ENCODE results near the gene EDEM2.
A peak's percentile ranks its signal among the peaks of the same experiment; 100 is the strongest.
"Not testable (repeated sequence)": the region's sequence is repeated elsewhere in the genome, so short reads cannot be mapped to it uniquely, and the experiment has no call there.

The EDEM2 gene, protein sequence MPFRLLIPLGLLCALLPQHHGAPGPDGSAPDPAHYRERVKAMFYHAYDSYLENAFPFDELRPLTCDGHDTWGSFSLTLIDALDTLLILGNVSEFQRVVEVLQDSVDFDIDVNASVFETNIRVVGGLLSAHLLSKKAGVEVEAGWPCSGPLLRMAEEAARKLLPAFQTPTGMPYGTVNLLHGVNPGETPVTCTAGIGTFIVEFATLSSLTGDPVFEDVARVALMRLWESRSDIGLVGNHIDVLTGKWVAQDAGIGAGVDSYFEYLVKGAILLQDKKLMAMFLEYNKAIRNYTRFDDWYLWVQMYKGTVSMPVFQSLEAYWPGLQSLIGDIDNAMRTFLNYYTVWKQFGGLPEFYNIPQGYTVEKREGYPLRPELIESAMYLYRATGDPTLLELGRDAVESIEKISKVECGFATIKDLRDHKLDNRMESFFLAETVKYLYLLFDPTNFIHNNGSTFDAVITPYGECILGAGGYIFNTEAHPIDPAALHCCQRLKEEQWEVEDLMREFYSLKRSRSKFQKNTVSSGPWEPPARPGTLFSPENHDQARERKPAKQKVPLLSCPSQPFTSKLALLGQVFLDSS

DNA sequence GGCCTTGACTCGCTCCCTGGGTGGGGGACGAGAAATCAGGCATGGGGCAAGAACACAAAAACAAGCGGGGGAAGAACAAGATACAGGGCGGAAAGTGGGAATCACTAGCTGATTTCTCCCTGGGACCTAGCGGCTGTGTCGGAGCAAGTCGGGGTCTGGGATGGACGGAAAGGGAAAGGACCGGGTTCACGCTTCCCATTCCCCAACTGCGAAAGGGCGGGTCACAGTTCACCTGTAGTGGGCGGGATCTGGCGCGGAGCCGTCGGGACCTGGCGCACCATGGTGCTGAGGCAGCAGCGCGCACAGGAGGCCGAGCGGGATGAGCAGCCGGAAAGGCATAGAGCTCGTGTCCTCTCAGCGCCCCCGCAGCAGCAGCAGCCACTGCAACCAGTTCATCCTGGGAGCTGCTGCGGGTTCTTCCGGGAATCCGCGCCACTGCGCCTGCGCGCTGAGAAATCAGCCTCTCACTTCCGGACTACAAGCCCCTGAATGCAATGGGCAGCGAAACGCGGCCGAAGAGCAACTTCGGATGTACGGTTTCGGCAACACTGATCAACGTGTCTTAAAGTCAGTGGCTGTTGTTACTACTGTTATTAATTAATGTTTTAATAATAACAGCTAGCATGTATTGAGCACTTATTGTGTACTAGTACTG is at the start of gene EDEM2:
Gene EDEM2, minus strand, starts transcription at position 417 of the 655 bp plus-strand sequence. Its CDS starts 78 bp downstream, at position 339.
- peak; percentile 96 to 98 for DNase-seq

DNA sequence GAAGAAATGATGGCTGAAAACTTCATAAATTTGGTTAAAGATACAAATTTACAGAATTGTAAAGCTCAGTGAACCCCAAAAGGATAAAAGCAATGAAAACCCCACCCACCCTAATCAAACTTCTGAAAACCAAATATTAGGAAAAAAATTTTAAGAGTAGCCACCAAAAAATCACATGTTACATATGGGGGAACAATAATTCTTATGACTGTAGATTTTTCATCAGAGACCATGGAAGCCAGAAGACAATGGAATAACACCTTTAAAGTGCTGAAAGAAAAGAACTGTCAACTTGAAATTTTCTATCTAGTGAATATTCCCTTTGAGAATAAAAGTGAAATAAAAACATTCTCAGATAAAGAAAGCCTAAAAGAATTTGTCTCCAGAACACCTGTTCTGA is 49.2 kb upstream of the EDEM2 start:
- DNase-seq = no peak

DNA sequence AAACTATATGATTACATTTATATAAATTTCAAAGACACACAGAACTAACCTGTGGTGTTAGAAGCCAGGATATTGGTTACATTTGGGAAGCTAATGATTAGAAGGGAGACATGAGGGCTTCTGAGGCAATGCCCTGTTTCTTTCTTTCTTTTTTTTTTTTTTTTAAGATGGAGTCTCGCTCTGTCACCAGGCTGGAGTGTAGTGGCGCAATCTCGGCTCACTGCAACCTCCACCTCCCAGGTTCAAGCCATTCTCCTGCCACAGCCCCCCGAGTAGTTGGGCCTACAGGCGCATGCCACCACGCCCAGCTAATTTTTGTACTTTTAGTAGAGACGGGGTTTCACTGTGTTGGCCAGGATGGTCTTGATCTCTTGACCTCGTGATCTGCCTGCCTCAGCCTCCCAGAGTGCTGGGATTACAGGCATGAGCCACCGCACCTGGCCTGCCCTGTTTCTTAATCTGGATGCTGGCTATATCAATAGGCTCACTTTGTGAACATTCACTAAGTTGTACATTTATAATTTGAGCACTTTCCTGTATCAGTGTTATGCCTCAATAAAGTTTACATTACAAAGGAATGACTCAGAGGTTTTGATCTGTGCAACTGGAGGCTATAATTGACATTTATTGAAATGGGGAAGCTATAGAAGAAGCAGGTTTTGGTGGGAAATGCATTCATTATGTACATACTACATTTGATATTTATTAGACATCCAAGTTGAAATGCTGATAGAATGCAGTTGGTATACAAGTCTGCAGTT is 46.1 kb upstream of the EDEM2 start:
- not testable (repeated sequence) for DNase-seq

DNA sequence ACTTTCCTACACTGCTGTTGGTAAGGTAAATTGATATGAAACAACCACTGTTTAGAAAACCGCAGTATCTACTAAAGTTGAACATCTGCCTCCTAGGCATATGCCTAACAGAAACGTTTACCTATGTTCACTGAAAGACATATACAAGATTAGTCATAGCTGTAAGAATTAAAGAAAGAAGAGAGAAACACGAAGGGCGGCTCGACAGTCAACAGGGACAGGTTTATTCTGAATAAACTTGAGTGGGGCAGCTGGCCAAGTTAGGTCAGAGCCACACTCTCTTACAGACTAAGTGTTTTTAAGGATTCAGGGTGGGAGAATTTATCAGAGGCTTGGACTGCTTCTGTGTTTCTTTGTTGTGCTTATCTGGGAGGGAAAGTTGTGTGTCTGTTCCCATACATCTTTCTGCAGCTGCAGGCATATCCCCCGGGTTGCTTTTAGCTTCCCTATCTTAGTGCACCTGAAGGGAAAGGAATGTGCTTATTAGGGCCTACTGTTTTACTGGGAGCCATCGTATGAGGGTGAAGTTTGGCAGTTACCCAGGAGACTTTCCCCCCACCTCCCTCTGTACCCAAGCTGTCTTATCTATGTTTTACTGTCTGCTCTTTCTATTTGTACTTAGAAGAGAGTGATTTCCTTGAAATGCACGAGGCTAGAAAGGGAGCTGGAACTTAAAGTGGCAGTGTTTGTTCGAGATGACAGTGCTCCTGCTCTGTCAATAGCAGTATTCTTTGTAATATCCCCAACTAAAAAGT is 45.2 kb upstream of the EDEM2 start:
- no peak for DNase-seq

DNA sequence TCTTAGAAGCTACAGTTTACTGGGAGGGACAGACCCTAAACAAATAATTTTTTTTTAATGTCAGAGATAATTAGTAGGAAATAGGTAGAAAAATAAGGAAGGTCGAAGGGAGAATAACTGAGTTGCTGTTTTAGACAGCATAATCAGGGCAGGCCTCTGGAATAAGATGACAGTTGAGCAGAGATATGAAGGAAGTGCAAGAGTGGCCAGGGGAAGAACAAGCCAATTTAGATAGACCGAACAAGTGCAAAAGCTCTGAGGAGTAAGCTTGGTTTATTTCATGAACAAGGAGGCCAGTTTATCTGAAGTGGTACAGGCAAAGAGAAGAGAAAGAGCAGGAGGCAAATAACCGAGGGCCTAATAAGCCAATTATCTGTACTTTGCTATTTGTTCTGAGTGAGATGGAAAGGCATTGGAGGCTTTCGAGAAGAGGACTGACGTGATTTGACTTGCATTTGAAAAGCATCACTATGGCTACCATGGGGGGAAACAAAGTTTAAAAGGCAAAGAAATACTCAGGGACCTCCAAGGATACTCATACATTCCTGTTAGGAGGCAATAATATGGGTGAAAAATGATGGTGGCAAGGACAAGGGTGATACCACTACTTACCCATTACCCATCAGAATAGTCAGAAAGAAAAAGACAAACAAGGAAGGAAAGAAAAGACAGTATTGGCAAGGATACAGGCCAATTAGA is 44.4 kb upstream of the EDEM2 start:
- DNase-seq = no peak

DNA sequence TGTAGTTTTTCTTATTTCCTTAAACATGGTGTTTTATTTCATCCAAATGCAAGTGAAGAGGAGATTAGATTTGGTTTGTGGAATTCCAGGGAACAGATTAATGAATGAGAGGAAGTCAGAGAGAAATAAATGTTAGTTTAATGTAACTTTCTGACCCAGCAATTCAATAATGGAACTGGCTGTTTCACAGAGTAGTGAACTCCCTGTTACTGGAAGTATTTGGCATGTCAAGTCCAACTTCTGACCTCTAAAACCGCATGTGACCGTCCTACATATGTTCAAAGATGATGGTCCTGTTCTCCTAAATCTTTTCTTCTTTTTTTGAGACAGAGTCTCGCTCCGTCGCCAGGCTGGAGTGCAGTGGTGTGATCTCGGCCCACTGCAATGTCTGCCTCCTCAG is 43.4 kb upstream of the EDEM2 start:
- no peak for DNase-seq

DNA sequence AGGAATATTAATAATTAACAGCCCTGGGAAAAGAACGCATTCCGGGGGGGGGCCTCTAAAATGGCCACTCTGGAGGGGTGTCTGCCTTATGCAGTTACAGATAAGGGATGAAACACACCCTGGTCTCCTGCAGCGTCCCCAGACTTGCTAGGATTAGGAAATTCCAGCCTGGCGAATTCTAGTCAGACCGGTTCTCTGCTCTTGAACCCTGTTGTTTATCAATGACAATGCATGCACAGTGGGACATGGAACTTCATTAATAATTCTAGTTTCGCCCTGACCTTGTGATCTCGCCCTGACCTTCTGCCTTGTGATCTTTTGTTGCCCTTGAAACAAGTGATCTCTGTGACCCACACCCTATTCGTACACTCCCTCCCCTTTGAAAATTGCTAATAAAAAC is 42.1 kb upstream of the EDEM2 start:
- DNase-seq = not testable (repeated sequence)

DNA sequence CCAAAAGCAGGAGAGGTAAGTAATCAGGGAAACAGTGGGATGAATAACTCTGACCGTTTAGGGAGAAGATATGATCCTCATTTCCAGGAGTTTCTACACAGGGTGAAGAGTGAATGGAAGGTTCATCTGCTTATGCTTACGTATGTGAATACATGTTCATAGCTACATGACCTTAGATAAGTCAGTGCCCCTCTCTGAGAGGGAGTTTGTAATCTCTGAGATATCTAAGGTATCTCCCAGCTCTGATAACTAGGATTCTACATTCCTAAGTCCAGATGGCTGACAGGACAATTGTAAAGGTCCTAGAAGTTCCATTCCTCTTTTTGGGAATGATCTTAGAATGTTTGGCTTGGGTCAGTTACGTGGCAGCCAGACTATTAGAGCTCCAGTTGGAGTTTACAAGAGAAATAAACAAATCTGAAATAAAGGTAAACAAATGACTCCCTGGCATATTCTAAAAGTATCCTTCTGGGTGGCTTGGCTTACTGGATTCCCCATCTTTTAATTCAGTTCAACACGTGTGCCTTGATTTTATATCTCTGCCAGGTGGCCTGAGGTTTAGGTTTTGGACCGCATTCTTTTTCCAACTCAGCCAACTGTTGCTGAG is 40.6 kb upstream of the EDEM2 start:
- no peak for DNase-seq

DNA sequence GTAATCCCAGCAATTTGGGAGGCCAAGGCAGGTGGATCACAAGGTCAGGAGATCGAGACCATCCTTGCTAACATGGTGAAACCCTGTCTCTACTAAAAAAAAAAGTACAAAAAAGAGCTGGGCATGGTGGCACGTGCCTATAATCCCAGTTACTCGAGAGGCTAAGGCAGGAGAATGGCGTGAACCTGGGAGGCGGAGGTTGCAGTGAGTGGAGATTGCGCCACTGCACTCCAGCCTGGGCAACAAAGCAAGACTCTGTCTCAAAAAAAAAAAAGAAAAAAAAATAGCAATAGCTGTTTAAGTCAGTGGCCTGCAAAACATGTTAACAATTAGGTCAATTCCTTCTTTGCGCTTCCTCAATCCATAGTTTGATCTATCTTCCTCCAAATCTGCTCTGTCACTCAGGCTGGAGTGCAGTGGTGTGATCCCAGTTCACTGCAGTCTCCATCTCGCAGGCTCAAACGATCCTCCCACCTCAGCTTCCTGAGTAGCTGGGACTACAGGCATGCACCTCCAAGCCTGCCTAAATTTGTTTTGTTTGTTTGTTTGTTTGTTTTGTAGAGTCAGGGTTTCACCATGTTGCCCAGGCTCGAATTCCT is 39.7 kb upstream of the EDEM2 start:
- not testable (repeated sequence) for DNase-seq

DNA sequence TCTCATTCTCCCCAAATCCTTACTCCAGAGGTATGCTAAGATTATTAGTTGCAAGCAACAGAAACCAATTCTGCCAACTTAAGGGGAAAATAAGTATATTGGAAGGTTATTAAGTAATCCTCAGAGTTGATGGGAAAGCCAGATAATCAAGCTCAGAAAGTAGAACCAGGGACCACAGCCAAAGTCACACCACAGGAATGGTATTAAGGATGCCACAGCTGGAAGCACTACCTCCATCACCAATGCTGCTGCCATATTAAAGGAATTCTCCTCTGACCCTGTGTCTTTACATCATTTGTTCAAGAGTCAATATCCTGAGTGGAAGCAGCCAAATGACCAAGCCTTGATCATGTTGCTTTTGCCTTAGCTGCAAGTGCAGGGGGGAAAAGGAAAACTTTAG is 34.6 kb upstream of the EDEM2 start:
- DNase-seq = no peak

DNA sequence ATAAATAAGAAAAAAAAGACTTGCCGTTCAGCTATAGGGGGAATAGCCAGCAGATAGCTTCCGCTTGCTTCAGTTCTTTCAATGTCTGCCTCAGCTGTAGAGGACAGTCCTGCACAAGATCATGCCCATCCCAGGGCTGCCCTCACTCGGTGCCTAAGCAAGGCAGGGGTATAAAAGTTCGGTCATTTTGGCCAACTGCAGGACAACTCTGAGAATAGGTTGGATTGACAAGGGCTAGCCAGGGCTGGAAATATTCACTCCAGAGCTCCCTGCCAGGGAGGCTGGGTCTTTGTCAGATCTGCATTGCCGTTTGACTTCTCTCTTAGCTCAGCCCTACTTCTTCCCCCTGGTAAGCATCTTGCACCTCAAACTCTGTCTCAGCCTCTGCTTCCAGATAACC is 33.1 kb upstream of the EDEM2 start:
- no peak for DNase-seq

DNA sequence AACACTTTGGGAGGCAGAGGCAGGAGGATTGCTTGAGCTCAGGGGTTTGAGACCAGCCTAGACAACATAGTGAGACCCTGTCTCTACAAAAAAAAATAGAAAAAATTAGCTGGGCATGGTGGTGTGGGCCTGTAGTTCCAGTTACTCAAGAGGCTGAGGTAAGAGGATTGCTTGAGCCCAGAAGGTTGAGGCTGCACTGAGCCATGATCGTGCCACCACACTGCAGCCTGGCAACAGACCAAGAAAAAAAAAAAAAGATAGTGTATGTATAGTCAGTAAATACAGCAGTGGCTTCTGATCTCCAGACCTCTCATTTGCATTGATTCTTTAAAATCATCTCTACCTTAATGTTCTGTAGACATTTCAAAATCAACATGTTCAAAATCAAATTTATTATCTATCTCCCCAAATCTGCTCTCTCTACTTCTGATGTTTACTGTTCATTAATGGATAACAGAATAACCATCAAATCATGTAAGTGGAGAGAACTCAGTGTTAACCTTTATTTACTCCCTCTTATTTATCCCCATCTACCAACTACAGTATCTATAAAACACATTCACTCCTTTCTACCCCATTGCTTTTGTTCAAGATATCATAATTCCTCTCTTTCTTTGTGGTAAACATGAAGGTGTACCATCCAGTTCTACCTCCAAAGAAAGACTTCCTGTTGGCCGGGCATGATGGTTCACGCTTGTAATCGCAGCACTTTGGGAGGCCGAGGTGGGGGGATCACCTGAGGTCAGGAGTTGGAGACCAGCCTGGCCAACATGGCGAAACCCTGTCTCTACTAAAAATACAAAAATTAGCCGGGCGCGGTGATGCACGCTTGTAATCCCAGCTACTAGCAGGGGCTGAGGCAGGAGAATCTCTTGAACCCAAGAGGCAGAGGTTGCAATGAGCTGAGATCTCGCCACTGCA is 32.4 kb upstream of the EDEM2 start:
- DNase-seq = no peak

DNA sequence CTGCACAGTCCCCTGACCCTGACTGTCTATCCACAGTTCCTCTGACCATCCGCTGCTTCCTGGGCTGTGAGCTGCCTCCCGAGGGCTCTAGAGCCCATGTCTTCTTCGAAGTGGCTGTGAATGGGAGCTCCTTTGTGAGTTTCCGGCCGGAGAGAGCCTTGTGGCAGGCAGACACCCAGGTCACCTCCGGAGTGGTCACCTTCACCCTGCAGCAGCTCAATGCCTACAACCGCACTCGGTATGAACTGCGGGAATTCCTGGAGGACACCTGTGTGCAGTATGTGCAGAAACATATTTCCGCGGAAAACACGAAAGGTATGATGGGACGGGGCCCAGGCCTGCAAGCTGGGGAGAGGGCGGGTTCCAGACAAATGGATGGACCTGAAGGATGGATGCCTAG is 29.0 kb upstream of the EDEM2 start:
- no peak for DNase-seq

DNA sequence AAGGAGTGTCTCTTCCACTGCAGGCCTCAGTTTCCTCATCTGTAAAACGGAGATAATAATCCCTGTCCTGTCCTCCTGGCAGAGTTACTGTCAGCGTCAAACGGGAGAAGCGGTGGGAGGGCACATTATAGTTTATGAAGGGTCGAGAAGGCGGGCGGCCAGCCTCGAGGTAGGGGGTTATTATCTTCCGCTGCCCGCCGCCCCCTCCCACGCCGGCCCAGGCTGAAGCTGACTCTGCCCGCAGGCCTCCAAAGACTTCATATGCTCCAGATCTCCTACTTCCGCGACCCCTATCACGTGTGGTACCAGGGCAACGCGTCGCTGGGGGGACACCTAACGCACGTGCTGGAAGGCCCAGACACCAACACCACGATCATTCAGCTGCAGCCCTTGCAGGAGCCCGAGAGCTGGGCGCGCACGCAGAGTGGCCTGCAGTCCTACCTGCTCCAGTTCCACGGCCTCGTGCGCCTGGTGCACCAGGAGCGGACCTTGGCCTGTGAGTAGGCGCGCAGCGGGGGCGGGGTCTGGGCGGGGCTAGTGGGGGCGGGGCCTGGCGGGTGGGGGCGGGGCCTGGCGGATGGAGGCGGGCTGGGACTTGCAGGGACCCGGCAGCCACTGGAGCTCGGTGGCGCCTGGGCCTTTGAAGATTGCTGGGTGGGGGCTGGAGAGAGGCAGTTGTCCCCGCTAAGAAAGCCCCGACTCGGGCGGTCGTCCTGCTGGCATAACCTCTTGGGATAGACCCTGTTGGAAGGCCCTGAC is 27.5 kb upstream of the EDEM2 start:
- DNase-seq = no peak

DNA sequence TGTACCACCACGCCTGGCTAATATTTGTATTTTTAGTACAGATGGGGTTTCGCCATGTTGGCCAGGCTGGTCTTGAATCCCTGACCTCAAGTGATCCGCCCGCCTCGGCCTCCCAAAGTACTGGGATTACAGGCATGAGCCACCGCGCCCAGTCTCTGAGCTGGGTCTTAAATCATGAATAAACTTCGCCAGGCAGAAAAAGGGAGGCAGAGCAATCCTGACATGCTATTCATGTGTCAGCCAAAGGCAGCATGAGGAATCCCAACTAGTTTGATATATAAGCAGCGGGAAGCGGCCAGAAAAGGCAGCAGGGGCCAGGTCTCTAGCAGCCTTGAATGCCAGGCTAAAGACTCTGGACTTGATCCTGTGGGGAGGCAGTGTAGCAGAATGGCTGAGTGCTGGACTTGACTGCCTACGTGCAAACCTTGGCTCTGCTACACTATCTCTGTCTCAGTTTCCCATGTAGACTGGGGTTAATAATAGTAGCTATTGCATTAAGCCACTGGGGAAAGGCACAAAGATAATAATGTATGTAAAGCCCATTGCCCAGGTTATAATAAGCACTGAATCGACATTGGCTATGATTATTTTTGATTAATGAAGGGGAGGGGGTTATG is 26.5 kb upstream of the EDEM2 start:
- DNase-seq = no peak

DNA sequence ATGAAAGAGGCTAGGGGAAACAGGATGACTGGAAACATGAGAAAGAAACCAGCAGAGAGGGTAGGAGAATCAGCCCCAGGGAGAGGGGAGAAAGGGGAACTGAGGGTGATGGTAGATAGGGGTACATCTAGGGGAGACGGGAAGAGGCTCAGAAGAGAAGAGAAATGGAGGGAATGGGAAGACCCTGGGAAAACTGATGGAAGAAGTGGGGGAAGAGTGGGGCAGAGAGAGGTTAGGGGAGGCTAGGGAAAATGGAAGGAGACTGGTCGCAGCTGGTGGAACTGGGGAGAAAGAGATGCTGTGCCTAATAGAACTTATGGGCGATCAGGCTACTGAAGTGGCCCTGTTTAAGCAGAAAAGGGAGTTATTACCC is 25.3 kb upstream of the EDEM2 start:
- DNase-seq = no peak

DNA sequence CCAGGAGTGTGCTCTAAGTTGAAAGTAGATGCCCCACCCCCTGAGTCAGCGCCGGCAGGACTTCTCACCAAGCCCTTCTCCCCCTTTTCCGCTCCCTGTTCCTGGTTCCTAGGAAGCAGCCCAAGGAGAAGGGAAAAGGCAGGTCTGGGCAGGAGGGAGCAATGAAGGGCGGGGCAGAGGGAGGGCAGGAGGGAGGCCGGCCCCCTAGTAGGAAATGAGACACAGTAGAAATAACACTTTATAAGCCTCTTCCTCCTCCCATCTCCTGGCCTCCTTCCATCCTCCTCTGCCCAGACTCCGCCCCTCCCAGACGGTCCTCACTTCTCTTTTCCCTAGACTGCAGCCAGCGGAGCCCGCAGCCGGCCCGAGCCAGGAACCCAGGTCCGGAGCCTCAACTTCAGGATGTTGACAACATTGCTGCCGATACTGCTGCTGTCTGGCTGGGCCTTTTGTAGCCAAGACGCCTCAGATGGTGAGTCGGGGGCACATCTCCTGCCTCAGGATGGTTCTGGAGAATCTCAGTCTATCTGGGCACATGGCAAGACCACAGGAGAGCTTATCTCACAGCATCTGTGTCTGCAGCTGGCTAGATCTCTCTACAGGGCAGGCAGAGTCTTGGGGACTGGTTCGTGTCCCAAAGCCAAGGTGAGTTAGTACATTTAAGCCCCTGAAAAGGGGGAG is 24.8 kb upstream of the EDEM2 start, which contains the start of gene PROCR:
Gene PROCR, plus strand, starts transcription at position 320 of the 681 bp plus-strand sequence. Its CDS starts 83 bp downstream, at position 403.
- DNase-seq = peak in 1 of 2 experiments; percentile 37

DNA sequence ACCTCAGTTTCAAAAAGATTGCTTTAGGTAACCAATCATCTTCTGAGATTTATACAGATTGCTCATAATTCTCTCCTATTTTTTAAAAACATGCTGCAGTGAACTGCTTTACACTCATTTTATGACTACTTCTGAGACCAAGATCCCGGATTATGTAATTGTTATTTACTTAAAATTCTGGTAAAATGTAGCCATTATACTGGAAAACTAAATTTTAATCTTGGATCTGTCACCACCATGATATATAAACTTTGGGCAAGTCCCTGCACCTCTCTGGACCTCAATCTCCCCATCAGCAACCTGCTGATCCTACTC is 24.3 kb upstream of the EDEM2 start:
- no peak for DNase-seq
